Testis (tissue), 3 donors: Measurements from ENCODE around the gene PHGDH. TPM values are rescaled to one million over a fixed set of nuclear protein-coding genes. Genes with fewer than 3 reads are reported as not detected.
A peak's percentile ranks its signal among the peaks of the same experiment; 100 is the strongest.

Source experiments
- DNase-seq: peaks from one replicate; pipeline ENCODE4 v3.0.0-alpha.2; 2019
- H3K27ac ChIP-seq, 2 donors: fragments of 200-600 bp; sonication (generic); one replicate each; pipeline ENCODE4 v1.5.1; 2019
- H3K27me3 ChIP-seq: fragments of 200-600 bp; sonication (generic); one replicate; pipeline ENCODE4 v1.5.1; 2019
- H3K36me3 ChIP-seq: fragments of 200-600 bp; sonication (generic); one replicate; pipeline ENCODE4 v1.5.1; 2017; ENCODE audit warnings: low read depth; ENCODE audit errors: missing control alignments
- H3K4me1 ChIP-seq: fragments of 200-600 bp; sonication (generic); one replicate; pipeline ENCODE4 v1.5.1; 2019
- H3K4me3 ChIP-seq, 2 donors: fragments of 200-600 bp; sonication (generic); one replicate each; pipeline ENCODE4 v1.5.1; 2017 to 2019
- H3K9me3 ChIP-seq: fragments of 200-600 bp; sonication (generic); one replicate; pipeline ENCODE4 v1.5.1; 2017
- CTCF ChIP-seq, 3 experiments: fragments of 450-650 bp in 2 of 3; fragments of 200-600 bp in 1 of 3; sonication (generic) in 1 of 3; IDR thresholded peaks; one replicate each; pipeline ENCODE4 v1.5.1; 2016 to 2019; ENCODE audit warnings: antibody characterized with exemption in 3 of 3, mild to moderate bottlenecking in 2 of 3, moderate library complexity in 1 of 3
- POLR2A ChIP-seq: fragments of 450-650 bp; IDR thresholded peaks from one replicate; pipeline ENCODE4 v1.6.1; 2017; ENCODE audit warnings: antibody characterized with exemption, mild to moderate bottlenecking, moderate library complexity
- WGBS, 2 donors: methylation state at CpG; one replicate each; pipeline ENCODE4 v1.1.5; 2018; 5-methylcytosine and 5-hydroxymethylcytosine counted together
- intact Hi-C: fragments of 100-400 bp; cut with DNase I; formaldehyde crosslinking; loops from one replicate; pipeline ENCODE4 v1.15.1; 2023; ENCODE audit warnings: low total_unique reads
- polyA plus RNA-seq: library from polyadenylated mRNA; stranded (reverse); fragments of 350-450 nt; fragmentation: Illumina TruSeq; extraction: RNeasy Lipid Tissue Mini Kit (QIAGEN cat#74804); gene quantifications from one replicate; pipeline ENCODE4 v1.2.3, GENCODE V29; 2014; ENCODE audit warnings: low read depth, low replicate concordance; ENCODE audit not compliant: insufficient read depth
- total RNA-seq, 2 donors: library from RNA; depleted of rRNA; stranded (reverse); fragments of >200 nt; gene quantifications; one replicate each; pipeline ENCODE4 v1.2.3, GENCODE V29; 2016

The PHGDH gene
- total and polyA plus RNA-seq, 3 donors from 2014 or later: 85.3 to 161 (median 131) TPM

GRCh38 chr1:119712342-119713038 lies 756 bp downstream of the PHGDH start:
- peak; percentile 79 for DNase-seq
- H3K4me1 ChIP-seq: peaks cover 33% of the 10 kb centered on the region
- H3K27ac ChIP-seq: peak overlapping the region; percentile 53 to 72
- no peaks in the 10 kb centered on the region for H3K36me3 ChIP-seq
- intact Hi-C loops: no loop called here
- peak overlapping the region; percentile 59 to 65 for H3K4me3 ChIP-seq
- no peaks in the 10 kb centered on the region for H3K27me3 ChIP-seq
- no peaks in the 10 kb centered on the region for H3K9me3 ChIP-seq
- 1% methylated on average over 30 to 45 of the region's 51 CpGs for WGBS, 2 donors
- no peak for TF ChIP-seq CTCF (IDR thresholded peaks at IDR 0.05)
- no peak for TF ChIP-seq POLR2A

- Histone ChIP-seq H3K36me3 (no peaks in the 10 kb centered on the region), H3K27ac (peak overlapping the region; percentile 53 to 72), H3K4me1 (peaks cover 33% of the 10 kb centered on the region), H3K27me3 (no peaks in the 10 kb centered on the region), H3K4me3 (peak overlapping the region; percentile 59 to 65), H3K9me3 (no peaks in the 10 kb centered on the region)
- TF ChIP-seq POLR2A (no peak), CTCF (IDR thresholded peaks at IDR 0.05) (no peak)
- intact Hi-C loops: no loop called here
- peak; percentile 50 for DNase-seq
- WGBS, 2 donors: 16 to 20% methylated on average over 17 of the region's 17 CpGs
These were observed 1.5 kb downstream of the PHGDH start for GRCh38 chr1:119713039-119713748.

- Histone ChIP-seq H3K4me1 (peaks cover 33% of the 10 kb centered on the region), H3K4me3 (peak overlapping the region in 1 of 2 donors; percentile 65), H3K9me3 (no peaks in the 10 kb centered on the region), H3K27me3 (no peaks in the 10 kb centered on the region), H3K36me3 (no peaks in the 10 kb centered on the region), H3K27ac (peak overlapping the region; percentile 61 to 72)
- TF ChIP-seq POLR2A (no peak), CTCF (IDR thresholded peaks at IDR 0.05) (no peak)
- DNase-seq: peak; percentile 52
- intact Hi-C loops: no loop called here
- WGBS, 2 donors: 28 to 32% methylated on average over 6 of the region's 6 CpGs
These were observed 2.2 kb downstream of the PHGDH start for GRCh38 chr1:119713749-119714456.

- DNase-seq: no peak
- Histone ChIP-seq H3K4me1 (peaks cover 33% of the 10 kb centered on the region), H3K4me3 (no peak overlapping the region), H3K27me3 (no peaks in the 10 kb centered on the region), H3K27ac (peak overlapping the region; percentile 61 to 72), H3K9me3 (no peaks in the 10 kb centered on the region), H3K36me3 (no peaks in the 10 kb centered on the region)
- TF ChIP-seq POLR2A: no peak
- TF ChIP-seq CTCF (IDR thresholded peaks at IDR 0.05): no peak
- intact Hi-C loops: no loop called here
- 50 to 63% methylated on average over 8 of the region's 8 CpGs for WGBS, 2 donors
These were observed 2.8 kb downstream of the PHGDH start for GRCh38 chr1:119714583-119714982.
